Measurements from ENCODE around the gene C21orf91.

Gene C21orf91

DNA sequence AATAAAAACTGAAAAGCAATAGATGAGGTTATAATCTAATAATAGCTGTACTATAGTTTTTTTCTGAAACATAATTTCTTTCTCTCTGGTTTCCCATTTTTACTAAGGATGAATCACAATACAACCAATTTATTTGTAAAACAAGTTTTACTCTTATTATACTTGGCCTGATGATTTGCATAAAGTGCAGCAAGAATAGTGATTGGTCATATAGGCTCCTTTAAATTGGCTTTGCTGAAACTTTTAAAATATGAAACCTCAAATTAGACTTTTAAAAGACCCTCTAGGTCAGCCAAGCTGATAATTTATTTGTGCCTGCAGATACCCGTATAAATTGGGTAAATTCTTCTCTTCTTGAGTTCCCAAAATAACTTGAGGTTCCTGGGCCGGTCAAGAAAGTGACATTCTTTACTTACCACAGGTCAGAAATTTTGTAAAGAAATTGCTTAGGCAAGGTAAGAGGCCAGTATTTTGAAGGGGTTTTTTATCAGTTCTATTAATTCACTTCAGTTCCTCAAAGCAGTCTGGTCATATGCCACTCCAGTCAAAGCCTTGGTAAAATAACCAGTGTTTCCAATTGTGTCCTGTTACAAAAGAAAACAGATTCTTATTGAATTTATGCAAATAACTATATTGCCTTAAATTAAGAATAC lies 76.1 kb downstream of the C21orf91 start:
- Histone ChIP-seq H3K36me3 (ENCODE audit: insufficient read depth, low read length) (no peaks in the 10 kb centered on the region), H3K27ac (no peak overlapping the region), H3K9me3 (ENCODE audit: low read depth, low read length) (no peaks in the 10 kb centered on the region), H3K4me3 (no peak overlapping the region), H3K9ac (ENCODE audit: insufficient read length) (no peak overlapping the region)
- no peak for DNase-seq (ENCODE audit: low read depth, low spot score)
- TF ChIP-seq POLR2AphosphoS5 (IDR thresholded peaks at IDR 0.05; ENCODE audit: borderline replicate concordance, low read depth, low read length), result no peak

DNA sequence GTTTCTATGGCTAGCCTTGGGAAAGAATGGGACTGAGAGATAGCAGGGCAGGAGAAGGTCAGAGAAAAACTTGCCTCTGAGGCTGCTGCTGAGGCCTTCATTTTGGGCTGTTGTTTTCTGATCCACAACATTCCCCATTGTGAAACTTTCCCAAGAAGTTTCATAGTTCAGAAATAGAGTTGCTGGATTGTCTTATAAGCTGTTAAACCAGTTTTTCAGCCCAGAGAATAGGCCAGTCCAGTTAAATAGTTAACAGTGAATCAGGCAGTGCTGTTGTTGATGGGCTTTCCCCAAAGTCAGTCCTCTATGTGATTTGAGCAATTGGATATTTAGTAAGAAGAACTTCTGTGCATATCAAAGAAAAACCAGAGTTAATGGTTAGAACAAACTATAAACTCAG lies 77.0 kb downstream of the C21orf91 start:
- DNase-seq (ENCODE audit: low read depth, low spot score), result no peak

More for the DNA sequence above, 77.0 kb downstream of the C21orf91 start:
- Histone ChIP-seq H3K4me3 (no peak overlapping the region), H3K27ac (no peak overlapping the region), H3K9ac (ENCODE audit: insufficient read length) (no peak overlapping the region), H3K9me3 (ENCODE audit: low read depth, low read length) (no peaks in the 10 kb centered on the region), H3K36me3 (ENCODE audit: insufficient read depth, low read length) (no peaks in the 10 kb centered on the region)
- no peak for TF ChIP-seq EZH2 (IDR thresholded peaks at IDR 0.05)
